B cell (primary cell): ENCODE data around the gene HESX1. TPM values are rescaled to one million over a fixed set of nuclear protein-coding genes. Genes with fewer than 3 reads are reported as not detected.

ENCODE experiments used
- ATAC-seq: fragments of 200-7000 bp; cut with Tn5 transposase; one replicate; pipeline ENCODE4 v1.10.0; 2021; ENCODE audit warnings: low read depth, mild to moderate bottlenecking, moderate number of reproducible peaks, moderate library complexity
- CTCF ChIA-PET: fragments of 350-600 bp; sonication (Branson Sonifier 250); formaldehyde crosslinking; loops from one replicate; lab custom pipeline; 2021; ENCODE audit warnings: antibody characterized with exemption, inconsistent platforms; lab: Charles Lee
- POLR2A ChIA-PET: fragments of 350-600 bp; sonication (Branson Sonifier 250); formaldehyde crosslinking; loops from one replicate; lab custom pipeline; 2021; ENCODE audit warnings: antibody characterized with exemption; lab: Charles Lee
- DNase-seq: peaks from one replicate; pipeline ENCODE4 v3.0.0; 2013
- H2AFZ ChIP-seq: 2 replicates; pipeline ENCODE4 v1.6.1; 2012; ENCODE audit warnings: mild to moderate bottlenecking, low read depth, low read length; ENCODE audit not compliant: insufficient read depth, poor library complexity, severe bottlenecking
- H3K27ac ChIP-seq, 2 donors: 1 replicate in 1 of 2; 2 replicates in 1 of 2; pipeline ENCODE4 v1.5.1; 2012 to 2013; ENCODE audit warnings: low read length in 2 of 2, mild to moderate bottlenecking in 2 of 2, moderate library complexity in 1 of 2
- H3K27me3 ChIP-seq, 4 experiments: fragments of 200-600 bp in 1 of 4; sonication (generic) in 1 of 4; replicated peaks in 1 of 4; 1 replicate in 2 of 4; 2 replicates in 2 of 4; pipeline versions ENCODE4 v1.6.1 to v1.7.0; 2013 to 2016; ENCODE audit warnings: low read length in 3 of 4, mild to moderate bottlenecking in 2 of 4, mixed read lengths in 1 of 4, moderate library complexity in 1 of 4; ENCODE audit not compliant: insufficient read depth in 4 of 4, control insufficient read depth in 3 of 4; ENCODE audit errors: control extremely low read depth in 1 of 4
- H3K36me3 ChIP-seq, 2 experiments: replicated peaks in 1 of 2; 1 replicate in 1 of 2; 2 replicates in 1 of 2; pipeline versions ENCODE4 v1.6.1 to v1.7.1; 2013; ENCODE audit warnings: low read length in 1 of 2; ENCODE audit not compliant: insufficient read depth in 2 of 2, control insufficient read depth in 1 of 2; ENCODE audit errors: control extremely low read depth in 1 of 2, extremely low read depth in 1 of 2
- H3K4me1 ChIP-seq, 2 donors: fragments of 200-600 bp in 1 of 2; sonication (generic) in 1 of 2; 1 replicate in 1 of 2; 2 replicates in 1 of 2; pipeline versions ENCODE4 v1.5.1 to v1.6.1; 2013 to 2017; ENCODE audit warnings: low read length in 2 of 2; ENCODE audit not compliant: control insufficient read depth in 2 of 2, insufficient read depth in 2 of 2
- H3K4me2 ChIP-seq: replicated peaks from 2 replicates; pipeline ENCODE3; 2012; ENCODE audit warnings: mild to moderate bottlenecking, low read depth, low read length; ENCODE audit not compliant: poor library complexity, severe bottlenecking
- H3K4me3 ChIP-seq, 5 experiments: fragments of 200-600 bp in 1 of 5; sonication (generic) in 1 of 5; 1 replicate in 3 of 5; 2 replicates in 2 of 5; pipeline versions ENCODE4 v1.5.1 to v1.7.0; 2011 to 2016; ENCODE audit warnings: low read length in 4 of 5, mild to moderate bottlenecking in 4 of 5, low read depth in 2 of 5, control low read depth in 1 of 5, moderate library complexity in 1 of 5; ENCODE audit not compliant: insufficient read depth in 1 of 5; ENCODE audit errors: control extremely low read depth in 1 of 5, extremely low read depth in 1 of 5
- H3K79me2 ChIP-seq: fragments of 200-600 bp; sonication (generic); one replicate; pipeline ENCODE4 v1.6.0; 2016; ENCODE audit warnings: low read length; ENCODE audit not compliant: control insufficient read depth, insufficient read depth
- H3K9ac ChIP-seq: fragments of 200-600 bp; sonication (generic); 2 replicates; pipeline ENCODE4 v1.6.1; 2017; ENCODE audit warnings: mild to moderate bottlenecking, low read length, moderate library complexity
- H3K9me3 ChIP-seq, 3 donors: one replicate each; pipeline versions ENCODE4 v1.6.1 to v1.7.1; 2013; ENCODE audit warnings: low read length in 2 of 3; ENCODE audit not compliant: control insufficient read depth in 2 of 3, insufficient read depth in 1 of 3; ENCODE audit errors: control extremely low read depth in 1 of 3
- H4K20me1 ChIP-seq: 2 replicates; pipeline ENCODE4 v1.6.0; 2012; ENCODE audit warnings: mild to moderate bottlenecking, low read length; ENCODE audit not compliant: insufficient read depth, control insufficient read depth, poor library complexity, severe bottlenecking
- H3K27ac Mint-ChIP-seq: one replicate; pipeline ENCODE4 v1.8.0; 2021; ENCODE audit warnings: mixed read lengths
- H3K27me3 Mint-ChIP-seq: one replicate; pipeline ENCODE4 v1.8.0; 2021; ENCODE audit warnings: mixed read lengths
- H3K4me1 Mint-ChIP-seq: one replicate; pipeline ENCODE4 v1.8.0; 2021; ENCODE audit warnings: mixed read lengths
- H3K4me3 Mint-ChIP-seq: one replicate; pipeline ENCODE4 v1.8.0; 2021; ENCODE audit warnings: mixed read lengths
- H3K9me3 Mint-ChIP-seq: one replicate; pipeline ENCODE4 v1.8.0; 2022; ENCODE audit warnings: mixed read lengths; ENCODE audit not compliant: insufficient read depth
- EZH2 ChIP-seq: IDR thresholded peaks from 2 replicates; pipeline ENCODE4 v1.6.1; 2012; ENCODE audit warnings: borderline replicate concordance, low read depth, mild to moderate bottlenecking, moderate library complexity, low read length; ENCODE audit not compliant: insufficient read depth, poor library complexity, severe bottlenecking
- WGBS: methylation state at CpG from one replicate; pipeline ENCODE4 v1.1.5; 2013; ENCODE audit warnings: missing lambda C conversion rate; ENCODE audit not compliant: insufficient coverage; 5-methylcytosine and 5-hydroxymethylcytosine counted together
- intact Hi-C: fragments of 100-400 bp; cut with micrococcal nuclease; formaldehyde crosslinking; loops from one replicate; pipeline ENCODE4 v1.10.0; 2022
- polyA plus RNA-seq: library from polyadenylated mRNA; depleted of rRNA; stranded (reverse); fragments of >200 nt; gene quantifications from 2 replicates; pipeline ENCODE4 v1.2.3, GENCODE V29; 2012
- total RNA-seq, 2 donors: library from RNA; stranded (reverse); fragments of 120-200 nt in 1 of 2; gene quantifications; 1 replicate in 1 of 2; 2 replicates in 1 of 2; pipeline versions ENCODE4 v1.2.3 to v1.2.4, GENCODE V29; 2013 to 2022
- TF ChIP-seq, protein P1 (sequence below): fragments of 200-600 bp; IDR thresholded peaks from one replicate; pipeline ENCODE4 v1.8.0; 2022; ENCODE audit warnings: antibody characterized with exemption, mild to moderate bottlenecking

The HESX1 gene
- total and polyA plus RNA-seq, 2 donors (not counting 1 experiment from before 2014, with no cell fraction given) = 0.39 to 2.1 TPM

- DNase-seq (no peak), ATAC-seq (no peak)
- Histone ChIP-seq H3K79me2 (no peaks in the 10 kb centered on the region), H2AFZ (no peak overlapping the region), H3K27me3 (no peaks in the 10 kb centered on the region), H3K4me3 (no peak overlapping the region), H3K4me2 (no peak overlapping the region), H4K20me1 (no peaks in the 10 kb centered on the region), H3K9ac (no peak overlapping the region), H3K4me1 (no peaks in the 10 kb centered on the region), H3K36me3 (no peaks in the 10 kb centered on the region), H3K9me3 (no peaks in the 10 kb centered on the region), H3K27ac (no peak overlapping the region)
- CTCF ChIA-PET = interaction anchor here (0.5 to 1.7 kb wide), 2 partner anchors 15 to 131 kb away, joined by 3 to 4 read pairs; no protein-coding TSS in a partner anchor
- intact Hi-C loops = no loop called here
- POLR2A ChIA-PET = no interaction called here
- Mint-ChIP-seq H3K4me1 (peaks cover 10% of the 10 kb centered on the region), H3K9me3 (no peaks in the 10 kb centered on the region), H3K27ac (no peak overlapping the region), H3K27me3 (peaks cover 3% of the 10 kb centered on the region), H3K4me3 (no peak overlapping the region)
- no peak for TF ChIP-seq EZH2
- WGBS = 100% methylated on average over 1 of the region's 4 CpGs
These were observed 5.1 kb downstream of the HESX1 start for GRCh38 chr3:57194641-57195040.

DNA sequence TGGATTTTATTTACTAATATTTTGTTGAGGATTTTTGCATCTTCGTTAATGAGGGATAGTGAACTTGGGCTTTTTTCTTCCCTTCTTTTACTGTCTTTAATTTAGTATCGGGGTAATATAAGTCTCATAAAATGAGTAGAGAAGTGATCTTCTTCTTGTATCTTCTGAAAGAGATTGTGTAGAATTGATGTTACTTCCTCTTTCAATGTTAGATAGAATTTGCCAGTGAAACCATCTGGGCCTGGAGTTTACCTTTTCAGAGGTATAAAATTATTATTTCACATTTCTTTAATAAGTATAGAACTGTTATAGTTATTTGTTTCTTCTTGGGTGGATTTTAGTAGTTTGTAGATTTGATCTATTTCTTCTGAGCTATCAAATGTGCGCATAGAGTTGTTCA is 7.8 kb downstream of the HESX1 start:
- DNase-seq = no peak
- H3K4me1 ChIP-seq = no peaks in the 10 kb centered on the region
- no peaks in the 10 kb centered on the region for H3K36me3 ChIP-seq
- no peaks in the 10 kb centered on the region for H3K9me3 Mint-ChIP-seq
- no peak overlapping the region for H3K4me3 ChIP-seq
- H3K4me1 Mint-ChIP-seq = peaks cover 10% of the 10 kb centered on the region
- no peak overlapping the region for H3K27ac ChIP-seq
- H3K79me2 ChIP-seq = no peaks in the 10 kb centered on the region
- intact Hi-C loops = no loop called here
- H3K27ac Mint-ChIP-seq = no peak overlapping the region
- H3K9ac ChIP-seq = no peak overlapping the region
- H3K9me3 ChIP-seq = no peaks in the 10 kb centered on the region
- H2AFZ ChIP-seq = no peak overlapping the region
- H3K27me3 Mint-ChIP-seq = peaks cover 3% of the 10 kb centered on the region
- no peak overlapping the region for H3K4me2 ChIP-seq
- H3K27me3 ChIP-seq = no peaks in the 10 kb centered on the region
- H4K20me1 ChIP-seq = no peaks in the 10 kb centered on the region
- no peak for TF ChIP-seq EZH2
- TF ChIP-seq, protein P1, sequence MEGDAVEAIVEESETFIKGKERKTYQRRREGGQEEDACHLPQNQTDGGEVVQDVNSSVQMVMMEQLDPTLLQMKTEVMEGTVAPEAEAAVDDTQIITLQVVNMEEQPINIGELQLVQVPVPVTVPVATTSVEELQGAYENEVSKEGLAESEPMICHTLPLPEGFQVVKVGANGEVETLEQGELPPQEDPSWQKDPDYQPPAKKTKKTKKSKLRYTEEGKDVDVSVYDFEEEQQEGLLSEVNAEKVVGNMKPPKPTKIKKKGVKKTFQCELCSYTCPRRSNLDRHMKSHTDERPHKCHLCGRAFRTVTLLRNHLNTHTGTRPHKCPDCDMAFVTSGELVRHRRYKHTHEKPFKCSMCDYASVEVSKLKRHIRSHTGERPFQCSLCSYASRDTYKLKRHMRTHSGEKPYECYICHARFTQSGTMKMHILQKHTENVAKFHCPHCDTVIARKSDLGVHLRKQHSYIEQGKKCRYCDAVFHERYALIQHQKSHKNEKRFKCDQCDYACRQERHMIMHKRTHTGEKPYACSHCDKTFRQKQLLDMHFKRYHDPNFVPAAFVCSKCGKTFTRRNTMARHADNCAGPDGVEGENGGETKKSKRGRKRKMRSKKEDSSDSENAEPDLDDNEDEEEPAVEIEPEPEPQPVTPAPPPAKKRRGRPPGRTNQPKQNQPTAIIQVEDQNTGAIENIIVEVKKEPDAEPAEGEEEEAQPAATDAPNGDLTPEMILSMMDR = no peak
- ChIA-PET CTCF (no interaction called here), POLR2A (no interaction called here)
- H3K4me3 Mint-ChIP-seq = no peak overlapping the region
- no CpG with 5 or more reads among the region's 3 CpGs for WGBS
- ATAC-seq = no peak
